ENCODE measurements around the gene C19orf25. TPM values are rescaled to one million over a fixed set of nuclear protein-coding genes. Genes with fewer than 3 reads are reported as not detected.

C19orf25 gene
- total and polyA plus RNA-seq, 4 donors = 24.1 to 42.6 (median 34.5) TPM

GRCh38 chr19:1470305-1471009, 8.6 kb downstream of the C19orf25 start:
- Histone ChIP-seq H3K36me3 (ENCODE audit: control insufficient read depth in 4 of 4, insufficient read depth in 4 of 4, low read length in 4 of 4) (peaks cover 0 to 10% (median 0%) of the 10 kb centered on the region in 4 donors), H3K4me3 (no peak overlapping the region), H3K4me1 (ENCODE audit: control insufficient read depth in 5 of 5, insufficient read depth in 5 of 5, low read length in 5 of 5) (peaks cover 0 to 53% (median 11%) of the 10 kb centered on the region in 5 donors), H3K27me3 (ENCODE audit: control insufficient read depth in 3 of 3, insufficient read depth in 3 of 3, low read length in 2 of 3) (peaks cover 16 to 38% (median 34%) of the 10 kb centered on the region in 3 donors), H3K9ac (ENCODE audit: insufficient read depth in 1 of 2, low read length in 2 of 2) (no peak overlapping the region), H3K9me3 (ENCODE audit: control insufficient read depth in 4 of 4, insufficient read depth in 3 of 4, low read length in 3 of 4) (peaks cover 0 to 14% (median 0%) of the 10 kb centered on the region in 4 donors), H3K27ac (ENCODE audit: low read depth in 1 of 2, low read length in 1 of 2) (no peak overlapping the region)
- TF ChIP-seq, protein P1, sequence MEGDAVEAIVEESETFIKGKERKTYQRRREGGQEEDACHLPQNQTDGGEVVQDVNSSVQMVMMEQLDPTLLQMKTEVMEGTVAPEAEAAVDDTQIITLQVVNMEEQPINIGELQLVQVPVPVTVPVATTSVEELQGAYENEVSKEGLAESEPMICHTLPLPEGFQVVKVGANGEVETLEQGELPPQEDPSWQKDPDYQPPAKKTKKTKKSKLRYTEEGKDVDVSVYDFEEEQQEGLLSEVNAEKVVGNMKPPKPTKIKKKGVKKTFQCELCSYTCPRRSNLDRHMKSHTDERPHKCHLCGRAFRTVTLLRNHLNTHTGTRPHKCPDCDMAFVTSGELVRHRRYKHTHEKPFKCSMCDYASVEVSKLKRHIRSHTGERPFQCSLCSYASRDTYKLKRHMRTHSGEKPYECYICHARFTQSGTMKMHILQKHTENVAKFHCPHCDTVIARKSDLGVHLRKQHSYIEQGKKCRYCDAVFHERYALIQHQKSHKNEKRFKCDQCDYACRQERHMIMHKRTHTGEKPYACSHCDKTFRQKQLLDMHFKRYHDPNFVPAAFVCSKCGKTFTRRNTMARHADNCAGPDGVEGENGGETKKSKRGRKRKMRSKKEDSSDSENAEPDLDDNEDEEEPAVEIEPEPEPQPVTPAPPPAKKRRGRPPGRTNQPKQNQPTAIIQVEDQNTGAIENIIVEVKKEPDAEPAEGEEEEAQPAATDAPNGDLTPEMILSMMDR (IDR thresholded peaks at IDR 0.05; ENCODE audit: control extremely low read depth, extremely low read depth) = no peak
- WGBS, 2 donors = 0 to 1% methylated on average over 63 to 67 of the region's 67 CpGs
- DNase-seq (no peak), ATAC-seq (ENCODE audit: insufficient read depth, low FRiP score) (no peak)

DNA sequence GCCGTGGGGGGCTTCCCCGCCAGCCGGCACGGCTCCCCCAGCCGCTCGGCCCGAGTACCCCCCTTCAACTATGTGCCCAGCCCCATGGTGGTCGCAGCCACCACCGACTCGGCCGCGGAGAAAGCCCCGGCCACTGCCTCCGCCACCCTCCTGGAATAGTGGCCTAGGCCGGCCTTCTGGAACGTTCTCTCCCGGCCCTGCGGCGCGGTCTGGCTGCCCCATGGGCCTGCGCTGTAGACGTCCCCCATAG, 9.0 kb downstream of the C19orf25 start:
- H3K27ac ChIP-seq (ENCODE audit: low read depth in 1 of 2, low read length in 1 of 2) = no peak overlapping the region
- no peak overlapping the region for H3K9ac ChIP-seq (ENCODE audit: insufficient read depth in 1 of 2, low read length in 2 of 2)
- no peak overlapping the region for H3K4me3 ChIP-seq
- H3K36me3 ChIP-seq (ENCODE audit: control insufficient read depth in 4 of 4, insufficient read depth in 4 of 4, low read length in 4 of 4) = peaks cover 0 to 7% (median 0%) of the 10 kb centered on the region in 4 donors
- ATAC-seq (ENCODE audit: insufficient read depth, low FRiP score) = no peak
- H3K9me3 ChIP-seq (ENCODE audit: control insufficient read depth in 4 of 4, insufficient read depth in 3 of 4, low read length in 3 of 4) = peaks cover 0 to 14% (median 0%) of the 10 kb centered on the region in 4 donors
- TF ChIP-seq, protein P1 (IDR thresholded peaks at IDR 0.05; ENCODE audit: control extremely low read depth, extremely low read depth) = no peak
- peaks cover 16 to 40% (median 36%) of the 10 kb centered on the region in 3 donors for H3K27me3 ChIP-seq (ENCODE audit: control insufficient read depth in 3 of 3, insufficient read depth in 3 of 3, low read length in 2 of 3)
- H3K4me1 ChIP-seq (ENCODE audit: control insufficient read depth in 5 of 5, insufficient read depth in 5 of 5, low read length in 5 of 5) = peaks cover 0 to 57% (median 11%) of the 10 kb centered on the region in 5 donors
- WGBS, 2 donors = 5 to 8% methylated on average over 22 of the region's 22 CpGs
- no peak for DNase-seq

- Histone ChIP-seq H3K4me1 (ENCODE audit: control insufficient read depth in 5 of 5, insufficient read depth in 5 of 5, low read length in 5 of 5) (peaks cover 0 to 57% (median 11%) of the 10 kb centered on the region in 5 donors), H3K4me3 (no peak overlapping the region)
- TF ChIP-seq, protein P1 (IDR thresholded peaks at IDR 0.05; ENCODE audit: control extremely low read depth, extremely low read depth) = no peak
Measured at GRCh38 chr19:1469255-1470054, 9.6 kb downstream of the C19orf25 start.

More at GRCh38 chr19:1469255-1470054, 9.6 kb downstream of the C19orf25 start:
- Histone ChIP-seq H3K27me3 (ENCODE audit: control insufficient read depth in 3 of 3, insufficient read depth in 3 of 3, low read length in 2 of 3) (peaks cover 16 to 45% (median 38%) of the 10 kb centered on the region in 3 donors), H3K36me3 (ENCODE audit: control insufficient read depth in 4 of 4, insufficient read depth in 4 of 4, low read length in 4 of 4) (peaks cover 0 to 2% (median 0%) of the 10 kb centered on the region in 4 donors), H3K9me3 (ENCODE audit: control insufficient read depth in 4 of 4, insufficient read depth in 3 of 4, low read length in 3 of 4) (peaks cover 0 to 14% (median 0%) of the 10 kb centered on the region in 4 donors), H3K27ac (ENCODE audit: low read depth in 1 of 2, low read length in 1 of 2) (no peak overlapping the region), H3K9ac (ENCODE audit: insufficient read depth in 1 of 2, low read length in 2 of 2) (no peak overlapping the region)
- no peak for ATAC-seq (ENCODE audit: insufficient read depth, low FRiP score)
- DNase-seq = no peak
- WGBS, 2 donors = 1 to 2% methylated on average over 60 to 117 of the region's 117 CpGs

All from lung (tissue), 12 donors.